HG03135 (cell line): ENCODE data around the gene CD46.

Source experiments
- ATAC-seq: cut with Tn5 transposase; IDR thresholded peaks from one replicate; pipeline ENCODE4 v1.9.1; 2021; ENCODE audit warnings: mild to moderate bottlenecking, moderate library complexity; ENCODE audit not compliant: unreplicated experiment

Gene CD46

DNA sequence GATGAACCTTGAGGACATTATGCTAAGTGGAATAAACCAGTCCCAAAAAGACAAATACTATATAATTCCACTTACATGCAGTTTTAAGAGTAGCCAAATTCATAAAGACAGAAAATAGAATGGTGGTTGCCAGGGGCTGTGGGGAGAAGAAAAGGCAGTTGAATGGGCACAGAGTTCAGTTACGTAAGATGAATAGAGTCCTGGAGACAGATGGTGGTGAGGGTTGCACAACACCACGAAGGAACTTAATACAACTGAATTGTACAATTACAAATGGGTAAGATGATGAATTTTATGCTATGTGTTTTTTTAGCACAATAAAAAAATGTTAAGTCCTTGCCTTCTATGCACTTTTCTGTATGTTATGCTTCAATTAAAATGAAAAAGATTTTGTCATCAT, 92.5 kb downstream of the CD46 start:
- no peak for ATAC-seq
